Daoy (cell line): Measurements from ENCODE around the gene CHIT1. TPM values are rescaled to one million over a fixed set of nuclear protein-coding genes. Genes with fewer than 3 reads are reported as not detected.
A peak's percentile ranks its signal among the peaks of the same experiment; 100 is the strongest.

Source experiments
- DNase-seq: peaks from one replicate; pipeline ENCODE4 v3.0.0-alpha.2; 2015; ENCODE audit warnings: low read depth
- total RNA-seq: library from RNA; depleted of rRNA; stranded (reverse); fragments of >200 nt; shearing (Covaris generic); gene quantifications from 2 replicates; pipeline ENCODE4 v1.2.3, GENCODE V29; 2014; rRNA removed

Gene CHIT1
- total RNA-seq, 1 experiment from 2014 or later = not detected

- no peak for DNase-seq
These were observed 54.1 kb downstream of the CHIT1 start, which contains the start of gene MYBPH for GRCh38 chr1:203175237-203175826. Gene MYBPH (minus strand): TSS chr1:203175826. CDS start chr1:203175755, 71 bp downstream.

- DNase-seq = no peak
These were observed 55.0 kb downstream of the CHIT1 start for GRCh38 chr1:203174324-203174985.

GRCh38 chr1:203173566-203173965 lies 55.9 kb downstream of the CHIT1 start:
- DNase-seq = peak; percentile 34

- DNase-seq = no peak
These were observed 56.4 kb downstream of the CHIT1 start for GRCh38 chr1:203173011-203173555.

GRCh38 chr1:203172184-203173010 lies 57.1 kb downstream of the CHIT1 start:
- DNase-seq = peak; percentile 76

- DNase-seq = no peak
These were observed 57.9 kb downstream of the CHIT1 start for GRCh38 chr1:203171341-203172183.

GRCh38 chr1:203170625-203171330 lies 58.7 kb downstream of the CHIT1 start:
- no peak for DNase-seq

GRCh38 chr1:203169770-203170520 lies 59.5 kb downstream of the CHIT1 start:
- DNase-seq = no peak

- DNase-seq = no peak
These were observed 60.5 kb downstream of the CHIT1 start for GRCh38 chr1:203168991-203169390.

- no peak for DNase-seq
These were observed 61.2 kb downstream of the CHIT1 start for GRCh38 chr1:203168256-203168786.

- DNase-seq = no peak
These were observed 61.6 kb downstream of the CHIT1 start for GRCh38 chr1:203167913-203168200.

- DNase-seq = no peak
These were observed 62.2 kb downstream of the CHIT1 start for GRCh38 chr1:203167026-203167912.

GRCh38 chr1:203166192-203166940 lies 63.1 kb downstream of the CHIT1 start:
- no peak for DNase-seq

Other genes with a start within 250 kb of the CHIT1 start
- gene TMEM183A, start 222.3 kb downstream of the CHIT1 start, total RNA-seq = 94.8 and 121 TPM in 2 replicates
- gene PPFIA4, start 203.2 kb downstream of the CHIT1 start, total RNA-seq = 0.11 TPM in 1 of 2 replicates, not detected in the other
- not detected in 2 replicates for gene MYOG, start 143.7 kb downstream of the CHIT1 start, total RNA-seq
- 0.89 and 2.7 TPM in 2 replicates for gene ADORA1, start 101.9 kb downstream of the CHIT1 start, total RNA-seq
- not detected in 2 replicates for gene MYBPH, start 53.8 kb downstream of the CHIT1 start, total RNA-seq
- not detected in 2 replicates for gene CHI3L1, start 43.0 kb downstream of the CHIT1 start, total RNA-seq
- gene BTG2, start 75.8 kb upstream of the CHIT1 start, total RNA-seq = 2.2 and 2.6 TPM in 2 replicates
- 0.03 and 0.69 TPM in 2 replicates for gene FMOD, start 121.4 kb upstream of the CHIT1 start, total RNA-seq
- not detected in 2 replicates for gene PRELP, start 246.1 kb upstream of the CHIT1 start, total RNA-seq